NCI-H526 (cell line): ENCODE data around the gene CRLF3.

ENCODE experiments used
- DNase-seq, 2 experiments: peaks; one replicate each; lab custom pipeline; 2025; lab: John Stamatoyannopoulos, UW

The CRLF3 gene, protein sequence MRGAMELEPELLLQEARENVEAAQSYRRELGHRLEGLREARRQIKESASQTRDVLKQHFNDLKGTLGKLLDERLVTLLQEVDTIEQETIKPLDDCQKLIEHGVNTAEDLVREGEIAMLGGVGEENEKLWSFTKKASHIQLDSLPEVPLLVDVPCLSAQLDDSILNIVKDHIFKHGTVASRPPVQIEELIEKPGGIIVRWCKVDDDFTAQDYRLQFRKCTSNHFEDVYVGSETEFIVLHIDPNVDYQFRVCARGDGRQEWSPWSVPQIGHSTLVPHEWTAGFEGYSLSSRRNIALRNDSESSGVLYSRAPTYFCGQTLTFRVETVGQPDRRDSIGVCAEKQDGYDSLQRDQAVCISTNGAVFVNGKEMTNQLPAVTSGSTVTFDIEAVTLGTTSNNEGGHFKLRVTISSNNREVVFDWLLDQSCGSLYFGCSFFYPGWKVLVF

GRCh38 chr17:30824356-30825145, at the start of gene CRLF3:
CRLF3 (minus strand) TSS chr17:30824692; CDS start chr17:30824651, 41 bp downstream.
- DNase-seq = peak; percentile 82 to 99

GRCh38 chr17:30869005-30869404, 44.5 kb upstream of the CRLF3 start:
- no peak for DNase-seq

- DNase-seq = no peak
Observed at GRCh38 chr17:30864636-30865035, 40.1 kb upstream of the CRLF3 start.

DNA sequence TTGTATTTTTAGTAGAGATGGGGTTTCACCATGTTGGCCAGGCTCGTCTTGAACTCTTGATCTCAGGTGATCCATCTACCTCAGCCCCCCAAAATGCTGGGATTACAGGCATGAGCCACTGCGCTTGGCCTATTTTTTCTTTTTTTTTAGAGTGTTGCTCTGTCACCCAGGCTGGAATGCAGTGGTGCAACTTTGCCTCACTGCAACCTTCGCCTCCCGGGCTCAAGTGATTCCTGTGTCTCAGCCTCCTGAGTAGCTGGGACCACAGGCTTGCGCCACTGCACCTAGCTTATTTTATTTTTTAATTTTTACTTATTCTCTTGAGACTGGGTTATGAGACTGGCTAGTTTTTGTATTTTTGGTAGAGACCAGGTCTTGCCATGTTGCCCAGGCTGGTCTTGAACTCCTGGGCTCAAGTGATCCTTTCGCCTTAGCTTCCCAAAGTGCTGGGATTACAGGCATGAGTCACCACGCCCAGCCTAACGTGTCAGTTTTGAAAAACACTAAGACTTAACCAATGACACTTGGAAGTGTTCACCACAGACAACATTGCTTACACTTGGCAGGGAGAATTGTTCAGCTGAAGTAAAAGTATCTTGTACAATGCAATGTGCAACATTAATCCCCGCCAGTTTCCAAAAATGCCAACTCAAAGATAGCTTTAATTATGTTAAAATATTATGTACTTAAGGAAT, 34.2 kb upstream of the CRLF3 start:
- DNase-seq = no peak

- DNase-seq = no peak
Observed at GRCh38 chr17:30854146-30854545, 29.7 kb upstream of the CRLF3 start.

DNA sequence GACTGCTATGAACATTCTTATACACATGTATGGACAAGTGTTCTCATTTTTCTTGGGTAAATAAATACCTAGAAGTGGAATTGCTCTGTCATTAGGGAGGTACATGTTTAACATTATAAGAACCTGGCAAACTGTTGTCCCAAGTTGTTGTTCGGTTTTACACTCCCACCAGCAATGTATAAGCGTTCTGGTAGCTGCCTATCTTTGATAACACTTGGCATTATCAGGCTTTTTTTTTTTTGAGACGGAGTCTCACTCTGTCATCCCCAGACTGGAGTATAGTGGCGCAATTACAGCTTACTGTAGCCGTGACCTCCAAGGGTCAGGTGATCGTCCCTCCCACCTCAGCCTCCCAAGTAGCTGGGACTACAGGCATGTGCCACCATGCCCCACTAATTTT, 23.5 kb upstream of the CRLF3 start:
- no peak for DNase-seq

- no peak for DNase-seq
Observed at GRCh38 chr17:30840771-30841170, 16.3 kb upstream of the CRLF3 start.

- DNase-seq = no peak
Observed at GRCh38 chr17:30838202-30838807, 13.8 kb upstream of the CRLF3 start.

GRCh38 chr17:30832438-30833124, 8.1 kb upstream of the CRLF3 start:
- no peak for DNase-seq

DNA sequence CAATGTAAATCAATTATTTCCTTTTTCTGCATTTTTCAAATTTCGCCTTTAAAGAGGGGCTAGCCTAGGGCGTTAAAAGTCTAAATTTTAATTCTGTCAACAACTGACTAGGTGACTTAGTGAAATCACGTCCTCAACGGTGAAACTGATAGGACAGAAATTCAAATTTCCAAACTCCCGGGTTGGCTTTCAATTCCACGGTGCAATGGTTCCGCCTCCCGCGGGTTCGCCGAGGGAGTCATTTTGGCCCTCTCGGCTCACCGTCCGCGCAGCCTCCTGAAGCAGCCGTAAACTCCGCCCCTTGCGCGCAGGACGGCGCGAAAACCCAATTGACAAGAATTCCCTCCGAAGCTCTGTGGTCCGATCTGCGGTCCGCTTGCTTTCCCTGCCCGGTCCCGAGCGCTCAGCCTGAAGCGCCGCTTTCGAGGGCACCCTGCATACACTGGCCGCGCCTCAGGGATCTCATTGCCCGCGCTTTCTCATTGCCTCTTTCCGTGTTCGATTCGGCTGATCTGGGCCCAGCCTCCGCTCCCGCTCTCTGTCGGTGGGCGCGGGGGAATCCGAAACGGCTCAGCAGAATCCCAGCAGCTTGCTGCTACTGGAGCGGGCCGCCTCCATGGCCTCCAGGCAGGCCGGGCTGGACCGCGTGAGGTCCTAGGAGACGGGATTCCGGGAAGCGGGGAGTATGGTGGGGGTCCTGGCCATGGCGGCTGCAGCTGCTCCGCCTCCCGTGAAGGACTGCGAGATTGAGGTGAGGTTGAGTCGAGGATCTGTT, 7.4 kb upstream of the CRLF3 start, which contains the start of gene ATAD5:
ATAD5 (plus strand) TSS at position 304 of the 775 bp plus-strand sequence; CDS start at position 686, 382 bp downstream.
- DNase-seq = peak; percentile 94 to 99

DNA sequence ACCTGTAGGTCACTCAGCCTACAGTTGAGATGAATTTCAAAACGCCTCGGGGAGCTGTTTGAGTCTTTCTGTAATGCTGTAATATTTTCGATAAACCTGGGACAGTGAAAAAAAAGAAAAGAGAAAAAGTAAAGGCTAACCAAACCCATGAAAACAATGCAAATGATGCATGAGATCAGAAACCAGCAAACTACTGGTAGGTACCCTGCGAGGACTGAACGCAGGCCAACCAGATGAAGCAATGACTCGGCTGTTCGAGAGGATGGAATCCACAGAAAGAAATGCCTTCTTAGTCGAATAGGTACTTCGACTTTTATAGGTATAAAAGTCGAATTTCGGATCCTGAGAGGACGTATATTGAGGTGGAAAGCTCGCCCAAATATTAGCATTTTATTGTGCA, 6.8 kb upstream of the CRLF3 start:
- peak; percentile 73 to 82 for DNase-seq

DNA sequence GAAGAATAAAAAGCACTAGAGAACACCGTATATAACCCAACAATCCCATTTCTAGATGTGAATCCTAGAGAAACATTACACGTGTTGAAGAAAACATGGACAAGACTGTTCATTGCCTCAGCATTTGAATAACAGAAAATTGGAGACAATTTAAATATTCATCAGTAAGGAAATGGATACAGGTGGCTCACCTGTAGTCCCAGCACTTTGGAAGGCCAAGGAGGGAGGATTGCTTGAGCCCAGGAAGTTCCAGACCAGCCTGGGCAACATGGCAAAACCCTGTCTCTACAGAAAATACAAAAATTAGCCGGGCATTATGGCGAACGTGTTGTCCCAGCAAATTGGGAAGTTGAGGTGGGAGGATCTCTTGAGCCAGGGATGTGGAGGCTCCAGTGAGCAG, 4.5 kb upstream of the CRLF3 start:
- DNase-seq = peak; percentile 86 to 90

DNA sequence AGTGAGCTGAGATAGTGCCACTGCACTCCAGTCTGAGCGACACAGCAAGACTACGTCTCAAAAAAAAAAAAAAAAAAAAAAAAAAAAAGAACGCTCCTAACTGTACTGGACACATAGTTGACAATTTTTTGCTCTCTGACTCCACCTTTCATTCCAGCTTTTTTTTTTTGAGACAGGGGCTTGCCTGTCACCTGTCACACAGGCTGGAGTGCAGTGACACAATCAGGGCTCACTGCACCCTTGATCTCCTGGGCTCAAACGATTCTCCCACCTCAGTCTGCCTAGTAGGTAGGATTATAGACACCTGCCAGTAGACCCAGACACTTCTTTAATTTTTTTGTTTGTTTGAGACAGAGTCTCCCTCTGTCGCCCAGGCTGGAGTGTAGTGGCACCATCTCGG, 2.6 kb upstream of the CRLF3 start:
- DNase-seq = no peak

DNA sequence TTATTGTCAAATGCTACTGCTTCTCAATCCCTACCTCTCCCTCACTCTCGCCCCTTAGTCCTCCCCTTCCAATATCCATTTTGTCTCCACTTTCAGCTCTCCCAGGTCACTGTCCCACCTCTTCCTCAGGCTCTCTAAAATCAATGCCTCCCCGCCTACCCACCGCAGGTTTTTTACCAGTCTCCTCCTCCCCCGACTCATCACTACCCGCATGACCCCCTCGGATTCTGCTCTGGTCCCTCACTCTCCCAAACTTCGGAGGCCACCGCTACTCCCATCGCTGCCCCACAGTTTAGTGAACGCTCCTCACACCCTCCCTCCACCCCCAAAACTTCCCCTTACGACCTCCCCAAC, 513 bp downstream of the CRLF3 start:
- peak in 1 of 2 experiments; percentile 69 for DNase-seq

DNA sequence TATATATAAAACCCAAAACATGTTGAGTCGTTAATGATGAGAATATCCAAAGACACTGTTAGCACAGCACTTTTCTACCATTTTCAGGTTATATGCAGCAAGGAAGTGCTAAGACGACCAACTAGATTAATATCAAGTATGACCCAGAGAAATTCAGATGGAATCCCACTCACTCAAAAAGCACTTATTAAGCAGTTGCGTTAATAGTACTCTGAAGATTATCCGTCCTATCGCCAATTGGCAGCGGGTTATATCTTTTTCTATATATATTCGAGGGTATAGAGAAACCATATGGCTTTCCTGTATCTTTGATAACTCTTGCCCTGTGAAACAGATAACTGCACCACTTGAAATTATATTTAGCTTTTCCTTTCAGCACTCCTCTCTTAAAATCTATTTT, 1.1 kb downstream of the CRLF3 start:
- no peak for DNase-seq

DNA sequence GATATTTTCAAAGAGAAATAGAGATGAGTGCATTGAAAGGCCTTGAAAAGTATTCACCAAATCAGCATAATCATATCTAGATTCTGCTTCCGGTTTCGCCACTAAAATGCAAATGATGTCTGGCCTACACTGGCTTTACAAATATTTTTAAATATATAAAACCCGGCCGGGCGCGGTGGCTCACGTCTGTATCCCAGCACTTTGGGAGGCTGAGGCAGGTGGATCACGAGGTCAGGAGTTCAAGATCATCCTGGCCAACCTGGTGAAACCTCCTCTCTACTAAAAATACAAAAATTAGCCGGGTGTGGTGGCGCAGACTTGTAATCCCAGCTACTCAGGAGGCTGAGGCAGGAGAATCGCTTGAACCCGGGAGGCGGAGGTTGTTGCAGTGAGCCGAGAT, 1.6 kb downstream of the CRLF3 start:
- peak; percentile 67 to 82 for DNase-seq

GRCh38 chr17:30821871-30822723, 2.4 kb downstream of the CRLF3 start:
- no peak for DNase-seq

DNA sequence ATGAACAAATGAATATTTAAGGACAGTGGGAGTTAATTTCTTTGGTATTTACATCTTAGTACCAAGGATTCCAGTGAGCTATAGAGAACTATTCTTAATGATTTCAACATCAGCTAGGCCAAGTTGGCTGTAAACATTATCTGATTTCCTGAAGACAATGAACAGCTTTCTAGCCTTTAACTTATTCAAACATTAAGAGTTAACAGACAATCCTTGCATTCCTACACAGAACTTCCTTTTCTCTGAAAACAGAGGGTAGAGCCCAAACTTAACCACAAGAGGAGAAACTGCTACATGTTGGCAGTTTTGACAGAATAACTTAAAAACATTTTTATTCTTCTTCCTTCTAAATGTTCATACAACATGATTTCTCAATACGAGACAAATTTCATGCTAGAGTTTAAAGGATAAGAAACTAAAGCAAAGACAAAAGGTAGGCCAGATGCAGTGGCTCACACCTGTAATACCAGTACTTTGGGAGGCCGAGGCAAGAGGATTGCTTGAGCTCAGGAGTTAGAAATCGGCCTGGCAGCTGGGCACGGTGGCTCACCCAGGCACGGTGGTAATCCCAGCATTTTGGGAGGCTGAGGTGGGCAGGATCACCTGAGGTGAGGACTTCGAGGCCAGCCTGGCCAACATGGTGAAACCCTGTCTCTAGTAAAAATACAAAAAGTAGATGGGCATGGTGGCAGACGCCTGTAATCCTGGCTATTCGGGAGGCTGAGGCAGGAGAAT, 4.4 kb downstream of the CRLF3 start:
- DNase-seq = no peak

DNA sequence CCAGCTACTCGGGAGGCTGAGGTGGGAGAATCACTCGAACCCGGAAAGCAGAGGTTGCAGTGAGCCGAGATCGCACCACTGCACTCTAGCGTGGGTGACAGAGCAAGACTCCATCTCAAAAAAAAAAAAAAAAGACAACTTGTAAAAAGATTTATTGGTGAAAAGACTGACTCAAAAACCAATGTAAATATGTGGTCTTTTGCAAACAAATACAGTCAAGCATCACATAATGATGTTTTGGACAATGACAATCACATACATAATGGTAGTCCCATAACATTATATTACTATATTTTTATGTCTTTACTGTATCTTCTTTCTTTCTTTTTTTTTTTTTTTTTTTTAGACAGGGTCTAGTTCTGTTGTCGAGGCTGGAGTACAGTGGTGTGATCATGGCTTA, 8.3 kb downstream of the CRLF3 start:
- no peak for DNase-seq
